ENCODE results near the gene ITK. TPM values are rescaled to one million over a fixed set of nuclear protein-coding genes. Genes with fewer than 3 reads are reported as not detected.

Gene ITK
- total RNA-seq, 6 experiments from 2014 or later: not detected

- DNase-seq: no peak
- Mint-ChIP-seq H3K4me3 (no peak overlapping the region), H3K9me3 (no peaks in the 10 kb centered on the region), H3K4me1 (ENCODE audit: low read depth) (peaks cover 35% of the 10 kb centered on the region), H3K27me3 (ENCODE audit: insufficient read depth) (peaks cover 5% of the 10 kb centered on the region), H3K27ac (no peak overlapping the region), H3K36me3 (ENCODE audit: low read depth) (no peaks in the 10 kb centered on the region)
- TF ChIP-seq, protein P1, sequence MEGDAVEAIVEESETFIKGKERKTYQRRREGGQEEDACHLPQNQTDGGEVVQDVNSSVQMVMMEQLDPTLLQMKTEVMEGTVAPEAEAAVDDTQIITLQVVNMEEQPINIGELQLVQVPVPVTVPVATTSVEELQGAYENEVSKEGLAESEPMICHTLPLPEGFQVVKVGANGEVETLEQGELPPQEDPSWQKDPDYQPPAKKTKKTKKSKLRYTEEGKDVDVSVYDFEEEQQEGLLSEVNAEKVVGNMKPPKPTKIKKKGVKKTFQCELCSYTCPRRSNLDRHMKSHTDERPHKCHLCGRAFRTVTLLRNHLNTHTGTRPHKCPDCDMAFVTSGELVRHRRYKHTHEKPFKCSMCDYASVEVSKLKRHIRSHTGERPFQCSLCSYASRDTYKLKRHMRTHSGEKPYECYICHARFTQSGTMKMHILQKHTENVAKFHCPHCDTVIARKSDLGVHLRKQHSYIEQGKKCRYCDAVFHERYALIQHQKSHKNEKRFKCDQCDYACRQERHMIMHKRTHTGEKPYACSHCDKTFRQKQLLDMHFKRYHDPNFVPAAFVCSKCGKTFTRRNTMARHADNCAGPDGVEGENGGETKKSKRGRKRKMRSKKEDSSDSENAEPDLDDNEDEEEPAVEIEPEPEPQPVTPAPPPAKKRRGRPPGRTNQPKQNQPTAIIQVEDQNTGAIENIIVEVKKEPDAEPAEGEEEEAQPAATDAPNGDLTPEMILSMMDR (IDR thresholded peaks at IDR 0.05): no peak
Measured at GRCh38 chr5:157286761-157287211, 106.1 kb downstream of the ITK start.

GRCh38 chr5:157288405-157289163 lies 107.9 kb downstream of the ITK start:
- Mint-ChIP-seq H3K36me3 (ENCODE audit: low read depth) (no peaks in the 10 kb centered on the region), H3K4me3 (no peak overlapping the region), H3K9me3 (no peaks in the 10 kb centered on the region), H3K27me3 (ENCODE audit: insufficient read depth) (peaks cover 5% of the 10 kb centered on the region), H3K4me1 (ENCODE audit: low read depth) (peaks cover 30% of the 10 kb centered on the region), H3K27ac (no peak overlapping the region)
- DNase-seq: no peak
- TF ChIP-seq, protein P1 (IDR thresholded peaks at IDR 0.05): no peak

- no peak overlapping the region for H3K27ac Mint-ChIP-seq
- peaks cover 30% of the 10 kb centered on the region for H3K4me1 Mint-ChIP-seq (ENCODE audit: low read depth)
- H3K36me3 Mint-ChIP-seq (ENCODE audit: low read depth): no peaks in the 10 kb centered on the region
- no peak for DNase-seq
- TF ChIP-seq, protein P1 (IDR thresholded peaks at IDR 0.05): no peak
- H3K4me3 Mint-ChIP-seq: no peak overlapping the region
- peaks cover 5% of the 10 kb centered on the region for H3K27me3 Mint-ChIP-seq (ENCODE audit: insufficient read depth)
- H3K9me3 Mint-ChIP-seq: no peaks in the 10 kb centered on the region
Measured at GRCh38 chr5:157289164-157289819, 108.7 kb downstream of the ITK start.

- peak overlapping the region; percentile 50 for H3K4me3 Mint-ChIP-seq
- peaks cover 3% of the 10 kb centered on the region for H3K27me3 Mint-ChIP-seq (ENCODE audit: insufficient read depth)
- peak overlapping the region; percentile 83 for H3K27ac Mint-ChIP-seq
- TF ChIP-seq, protein P1 (IDR thresholded peaks at IDR 0.05): no peak
- DNase-seq: peak; percentile 70
- peaks cover 30% of the 10 kb centered on the region for H3K4me1 Mint-ChIP-seq (ENCODE audit: low read depth)
- H3K9me3 Mint-ChIP-seq: no peaks in the 10 kb centered on the region
- no peaks in the 10 kb centered on the region for H3K36me3 Mint-ChIP-seq (ENCODE audit: low read depth)
Measured at GRCh38 chr5:157290156-157290980, 109.7 kb downstream of the ITK start.

- H3K27me3 Mint-ChIP-seq (ENCODE audit: insufficient read depth): peaks cover 3% of the 10 kb centered on the region; the same call in 1 of the 2 replicates
- H3K4me1 Mint-ChIP-seq (ENCODE audit: low read depth): peaks cover 30% of the 10 kb centered on the region
- H3K9me3 Mint-ChIP-seq: no peaks in the 10 kb centered on the region
- TF ChIP-seq, protein P1 (IDR thresholded peaks at IDR 0.05): no peak
- no peak overlapping the region for H3K4me3 Mint-ChIP-seq
- no peaks in the 10 kb centered on the region for H3K36me3 Mint-ChIP-seq (ENCODE audit: low read depth)
- peak overlapping the region; percentile 83; the same call in 1 of the 2 replicates for H3K27ac Mint-ChIP-seq
- DNase-seq: peak; percentile 24
Measured at GRCh38 chr5:157290981-157291711, 110.5 kb downstream of the ITK start.

All from HFFc6 (cell line).